ENCODE data around the gene CCDC71L.

The CCDC71L gene

GRCh38 chr7:106623315-106623660, 37.7 kb downstream of the CCDC71L start:
- no peak for DNase-seq

- no peak for DNase-seq
Measured at GRCh38 chr7:106622654-106623314, 38.2 kb downstream of the CCDC71L start.

- DNase-seq, result no peak
Measured at GRCh38 chr7:106621393-106622132, 39.4 kb downstream of the CCDC71L start.

GRCh38 chr7:106620676-106621075, 40.3 kb downstream of the CCDC71L start:
- no peak for DNase-seq

- no peak for DNase-seq
Measured at GRCh38 chr7:106620034-106620433, 40.9 kb downstream of the CCDC71L start.

GRCh38 chr7:106619213-106619612, 41.7 kb downstream of the CCDC71L start:
- DNase-seq, result no peak

GRCh38 chr7:106618480-106618879, 42.5 kb downstream of the CCDC71L start:
- DNase-seq, result no peak

GRCh38 chr7:106617860-106618259, 43.1 kb downstream of the CCDC71L start:
- no peak for DNase-seq

GRCh38 chr7:106616708-106617051, 44.3 kb downstream of the CCDC71L start:
- no peak for DNase-seq

GRCh38 chr7:106615808-106616707, 44.9 kb downstream of the CCDC71L start:
- DNase-seq, result no peak

GRCh38 chr7:106614751-106615150, 46.2 kb downstream of the CCDC71L start:
- no peak for DNase-seq

- no peak for DNase-seq
Measured at GRCh38 chr7:106613848-106614560, 47.0 kb downstream of the CCDC71L start.

- DNase-seq, result no peak
Measured at GRCh38 chr7:106613279-106613678, 47.7 kb downstream of the CCDC71L start.

- DNase-seq, result no peak
Measured at GRCh38 chr7:106612432-106612831, 48.5 kb downstream of the CCDC71L start.

GRCh38 chr7:106611911-106612310, 49.0 kb downstream of the CCDC71L start:
- no peak for DNase-seq

- DNase-seq, result no peak
Measured at GRCh38 chr7:106610996-106611886, 49.7 kb downstream of the CCDC71L start.

GRCh38 chr7:106609416-106609815, 51.5 kb downstream of the CCDC71L start:
- DNase-seq, result no peak

- DNase-seq, result no peak
Measured at GRCh38 chr7:106608661-106609060, 52.3 kb downstream of the CCDC71L start.
